HCT116 (cell line): Measurements from ENCODE around the gene HTT-AS. TPM values are rescaled to one million over a fixed set of nuclear protein-coding genes. Genes with fewer than 3 reads are reported as not detected.

Experiments used
- ATAC-seq: fragments of 200-7000 bp; cut with Tn5 transposase; 2 replicates; pipeline ENCODE4 v1.9.1; 2020; ENCODE audit warnings: mild to moderate bottlenecking, moderate library complexity
- BruUV-seq: library from RNA; stranded (reverse); fragments of 400-500 nt; replicated peaks from 2 replicates; lab custom pipeline; 2021; lab: Mats Ljungman, UMichigan
- CTCF ChIA-PET: fragments of 300-600 bp; sonication (Branson Sonifier 250); formaldehyde crosslinking; loops from one replicate; lab custom pipeline; 2021; ENCODE audit warnings: antibody characterized with exemption; lab: Charles Lee
- POLR2A ChIA-PET: fragments of 300-600, 350-600 bp; sonication (Branson Sonifier 250); formaldehyde crosslinking; loops from one replicate; lab custom pipeline; 2021; ENCODE audit warnings: antibody characterized with exemption; lab: Charles Lee
- RAD21 ChIA-PET, 2 experiments: fragments of 300-600 bp; sonication (Branson Sonifier 250); formaldehyde crosslinking; loops; one replicate each; lab custom pipeline; 2023; ENCODE audit warnings: low total read pairs in 2 of 2; ENCODE audit not compliant: uncharacterized antibody in 2 of 2, unreplicated experiment in 2 of 2, low non-redundant PET in 1 of 2; lab: Charles Lee
- DNase-seq: peaks from one replicate; pipeline ENCODE4 v3.0.0-alpha.2; 2010; ENCODE audit warnings: low read depth, low spot score
- H2AFZ ChIP-seq: fragments of 200-600 bp; shearing (Covaris generic), sonication (generic); 2 replicates; pipeline ENCODE4 v1.6.1; 2017; ENCODE audit warnings: low read depth, mixed run types, mixed read lengths, antibody characterized with exemption, low read length; ENCODE audit not compliant: poor library complexity, severe bottlenecking
- H3K27ac ChIP-seq: 2 replicates; pipeline ENCODE4 v1.5.1; 2012; ENCODE audit warnings: low read depth, low read length
- H3K27me3 ChIP-seq: fragments of 200-600 bp; sonication (generic); 2 replicates; pipeline ENCODE4 v1.6.1; 2016; ENCODE audit warnings: mixed run types, low read length, mixed read lengths; ENCODE audit not compliant: insufficient read depth
- H3K36me3 ChIP-seq, 2 experiments: fragments of 200-500 bp in 1 of 2; fragments of 200-600 bp in 1 of 2; sonication (Bioruptor generic) in 1 of 2; sonication (generic) in 1 of 2; 2 replicates each; pipeline versions ENCODE4 v1.5.1 to v1.6.1; 2014 to 2016; ENCODE audit warnings: low read length in 2 of 2, inconsistent platforms in 1 of 2, mixed read lengths in 1 of 2, mixed run types in 1 of 2; ENCODE audit not compliant: insufficient read depth in 2 of 2, control insufficient read depth in 1 of 2
- H3K4me1 ChIP-seq, 2 experiments: fragments of 200-600 bp in 1 of 2; sonication (generic) in 1 of 2; 2 replicates each; pipeline versions ENCODE4 v1.5.1 to v1.6.1; 2012 to 2017; ENCODE audit warnings: low read length in 2 of 2, inconsistent platforms in 1 of 2, mild to moderate bottlenecking in 1 of 2, mixed read lengths in 1 of 2, mixed run types in 1 of 2, moderate library complexity in 1 of 2; ENCODE audit not compliant: insufficient read depth in 2 of 2, control insufficient read depth in 1 of 2
- H3K4me2 ChIP-seq: fragments of 200-600 bp; sonication (generic); 2 replicates; pipeline ENCODE4 v1.6.1; 2017; ENCODE audit warnings: mixed run types, low read length, mixed read lengths
- H3K4me3 ChIP-seq, 2 experiments: fragments of 200-600 bp in 1 of 2; sonication (generic) in 1 of 2; replicated peaks in 1 of 2; 2 replicates each; pipeline ENCODE4 v1.5.1; 2011 to 2016; ENCODE audit warnings: low read length in 2 of 2, control low read depth in 1 of 2, low read depth in 1 of 2, mild to moderate bottlenecking in 1 of 2, mixed read lengths in 1 of 2, mixed run types in 1 of 2
- H3K79me2 ChIP-seq: fragments of 200-600 bp; sonication (generic); 2 replicates; pipeline ENCODE4 v1.6.1; 2017; ENCODE audit warnings: mild to moderate bottlenecking, mixed run types, low read length, moderate library complexity, mixed read lengths; ENCODE audit not compliant: insufficient read depth
- H3K9ac ChIP-seq: fragments of 200-600 bp; sonication (generic); 2 replicates; pipeline ENCODE4 v1.6.1; 2016; ENCODE audit warnings: low read length, mixed read lengths
- H3K9me2 ChIP-seq: fragments of 200-600 bp; sonication (generic), shearing (Covaris generic); 2 replicates; pipeline ENCODE4 v1.6.1; 2017; ENCODE audit warnings: mixed run types, mild to moderate bottlenecking, moderate library complexity; ENCODE audit not compliant: insufficient read depth
- H3K9me3 ChIP-seq, 2 experiments: fragments of 200-500 bp in 1 of 2; fragments of 200-600 bp in 1 of 2; sonication (Bioruptor generic) in 1 of 2; sonication (generic) in 1 of 2; 2 replicates each; pipeline ENCODE4 v1.6.1; 2014 to 2017; ENCODE audit warnings: low read length in 2 of 2, mixed read lengths in 2 of 2, inconsistent platforms in 1 of 2, low read depth in 1 of 2, mild to moderate bottlenecking in 1 of 2, mixed run types in 1 of 2, moderate library complexity in 1 of 2; ENCODE audit not compliant: control insufficient read depth in 1 of 2, insufficient read depth in 1 of 2
- H4K20me1 ChIP-seq: fragments of 200-600 bp; sonication (generic), shearing (Covaris generic); 2 replicates; pipeline ENCODE4 v1.6.1; 2017; ENCODE audit warnings: mixed run types, mild to moderate bottlenecking, moderate library complexity; ENCODE audit not compliant: insufficient read depth
- EGR1 ChIP-seq: IDR thresholded peaks from 2 replicates; pipeline ENCODE4 v1.6.1; 2012; ENCODE audit warnings: low read depth
- EZH2 ChIP-seq: fragments of 200-600 bp; sonication (generic); IDR thresholded peaks from 2 replicates; pipeline ENCODE4 v1.6.1; 2017; ENCODE audit warnings: antibody characterized with exemption, mixed run types
- FOSL1 ChIP-seq: IDR thresholded peaks from 2 replicates; pipeline ENCODE4 v1.6.1; 2012; ENCODE audit warnings: low read depth
- POLR2AphosphoS5 ChIP-seq: IDR thresholded peaks from 2 replicates; pipeline ENCODE4 v1.6.1; 2011; ENCODE audit warnings: mild to moderate bottlenecking, low read depth, low read length, moderate library complexity
- RAD21 ChIP-seq: IDR thresholded peaks from 2 replicates; pipeline ENCODE4 v1.6.1; 2012; ENCODE audit warnings: low read depth, mild to moderate bottlenecking
- SRF ChIP-seq: IDR thresholded peaks from 2 replicates; pipeline ENCODE4 v1.6.1; 2012; ENCODE audit warnings: low read depth
- ZFX ChIP-seq: fragments of 450-650 bp; IDR thresholded peaks from 2 replicates; pipeline ENCODE4 v1.6.1; 2017
- intact Hi-C: fragments of 100-400 bp; cut with micrococcal nuclease; formaldehyde crosslinking; loops from 2 replicates; pipeline ENCODE4 v1.10.0; 2022
- total RNA-seq: library from RNA; stranded (reverse); gene quantifications from one replicate; pipeline ENCODE4 v1.2.1, GENCODE V29; 2021; ENCODE audit not compliant: unreplicated experiment

HTT-AS gene
- total RNA-seq, 1 experiment from 2014 or later, result not detected

DNA sequence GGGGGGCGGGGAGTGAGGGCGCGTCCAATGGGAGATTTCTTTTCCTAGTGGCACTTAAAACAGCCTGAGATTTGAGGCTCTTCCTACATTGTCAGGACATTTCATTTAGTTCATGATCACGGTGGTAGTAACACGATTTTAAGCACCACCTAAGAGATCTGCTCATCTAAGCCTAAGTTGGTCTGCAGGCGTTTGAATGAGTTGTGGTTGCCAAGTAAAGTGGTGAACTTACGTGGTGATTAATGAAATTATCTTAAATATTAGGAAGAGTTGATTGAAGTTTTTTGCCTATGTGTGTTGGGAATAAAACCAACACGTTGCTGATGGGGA, 1.3 kb upstream of the HTT-AS start:
- peak overlapping the region; percentile 85 for H3K9ac ChIP-seq
- no peaks in the 10 kb centered on the region for H3K9me3 ChIP-seq
- POLR2A ChIA-PET, result no interaction called here
- intact Hi-C loops, result no loop called here
- H3K4me3 ChIP-seq, result peak overlapping the region; percentile 93 to 95
- no peaks in the 10 kb centered on the region for H3K9me2 ChIP-seq
- no peak overlapping the region for H2AFZ ChIP-seq
- 0 out of 2 replicates have a peak, but pooled peaks cover 5% of the 10 kb centered on the region for H4K20me1 ChIP-seq
- no peak overlapping the region for H3K27ac ChIP-seq
- no peaks in the 10 kb centered on the region for H3K27me3 ChIP-seq
- H3K79me2 ChIP-seq, result peaks cover 55% of the 10 kb centered on the region
- H3K36me3 ChIP-seq, result no peaks in the 10 kb centered on the region
- no peak for ATAC-seq
- RAD21 ChIA-PET, result no interaction called here
- CTCF ChIA-PET, result no interaction called here
- H3K4me1 ChIP-seq, result peaks cover 12 to 18% of the 10 kb centered on the region in 2 experiments
- TF ChIP-seq SRF, result no peak
- no peak for TF ChIP-seq FOSL1
- TF ChIP-seq RAD21, result no peak
- TF ChIP-seq, all 23 proteins: peak for 0
- peak overlapping the region; percentile 97 for H3K4me2 ChIP-seq
- DNase-seq, result no peak
- no TSS peak for BruUV-seq

- H3K27me3 ChIP-seq, result no peaks in the 10 kb centered on the region
- peak overlapping the region; percentile 97 for H3K4me2 ChIP-seq
- H3K27ac ChIP-seq, result peak overlapping the region; percentile 83
- H4K20me1 ChIP-seq, result 0 out of 2 replicates have a peak, but pooled peaks cover 5% of the 10 kb centered on the region
- TF ChIP-seq ZFX (peak; percentile 64), EZH2 (no peak), EGR1 (no peak), POLR2AphosphoS5 (peak; percentile 34; the same call in 1 of the 2 replicates)
- TF ChIP-seq, all 23 proteins: peak for 2
- no TSS peak for BruUV-seq
- Histone ChIP-seq H3K36me3 (no peaks in the 10 kb centered on the region), H3K9ac (peak overlapping the region; percentile 85), H3K9me3 (no peaks in the 10 kb centered on the region), H3K4me3 (peak overlapping the region; percentile 93 to 95), H2AFZ (no peak overlapping the region), H3K9me2 (no peaks in the 10 kb centered on the region), H3K79me2 (peaks cover 50% of the 10 kb centered on the region), H3K4me1 (peaks cover 12 to 18% of the 10 kb centered on the region in 2 experiments)
- intact Hi-C loops, result no loop called here
- RAD21 ChIA-PET, result no interaction called here
- CTCF ChIA-PET, result no interaction called here
- peak; percentile 27 for DNase-seq
- ATAC-seq, result peak; percentile 26
- POLR2A ChIA-PET, result no interaction called here
Observed at GRCh38 chr4:3074846-3075651, 711 bp upstream of the HTT-AS start.
